Gastroesophageal sphincter (tissue), 3 donors: ENCODE results near the gene IRX2.

Experiments
- CTCF ChIP-seq, 4 experiments: fragments of 200-600 bp in 2 of 4; fragments of 450-650 bp in 2 of 4; sonication (generic) in 1 of 4; IDR thresholded peaks; one replicate each; pipeline ENCODE4 v1.5.1; 2017 to 2019; ENCODE audit warnings: antibody characterized with exemption in 4 of 4, mild to moderate bottlenecking in 2 of 4, moderate library complexity in 2 of 4
- POLR2A ChIP-seq, 2 donors: fragments of 450-650 bp; IDR thresholded peaks; one replicate each; pipeline ENCODE4 v1.6.1; 2017; ENCODE audit warnings: antibody characterized with exemption in 2 of 2, mild to moderate bottlenecking in 2 of 2, moderate library complexity in 1 of 2
- POLR2AphosphoS5 ChIP-seq: sonication (generic); formaldehyde crosslinking; IDR thresholded peaks from one replicate; pipeline ENCODE4 v1.6.1; 2017; ENCODE audit warnings: antibody characterized with exemption

DNA sequence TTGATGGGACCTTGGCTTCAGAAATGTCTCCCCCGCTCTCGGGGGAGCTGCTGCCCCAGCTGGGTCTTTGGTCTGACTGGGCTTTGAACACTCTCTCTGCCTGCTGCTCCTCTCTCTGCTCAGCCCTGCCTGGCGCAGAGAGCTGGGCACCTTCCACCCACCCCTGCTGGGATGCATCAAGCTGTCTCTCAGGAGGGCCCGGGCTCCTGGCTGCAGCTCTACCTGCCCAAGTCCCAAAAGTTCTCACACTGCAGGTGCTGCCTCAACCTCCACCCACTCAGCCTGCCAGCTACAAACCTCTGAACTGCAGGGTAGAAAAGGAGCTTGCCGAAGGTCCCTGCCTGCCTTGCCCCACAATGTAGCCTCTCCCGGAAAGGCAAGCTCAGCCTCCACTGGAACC is 36.7 kb downstream of the IRX2 start:
- TF ChIP-seq CTCF (IDR thresholded peaks at IDR 0.05) (no peak), POLR2A (IDR thresholded peaks at IDR 0.05) (no peak), POLR2AphosphoS5 (no peak)
